ENCODE results near the gene ATXN7L3.
"Not testable (repeated sequence)": the region's sequence is repeated elsewhere in the genome, so short reads cannot be mapped to it uniquely, and the experiment has no call there.

The ATXN7L3 gene

GRCh38 chr17:44174427-44174826 is 25.3 kb downstream of the ATXN7L3 start:
- DNase-seq (ENCODE audit: low read depth in 2 of 2) = no peak

GRCh38 chr17:44171931-44172455 is 27.7 kb downstream of the ATXN7L3 start:
- no peak for DNase-seq (ENCODE audit: low read depth in 2 of 2)

- no peak for DNase-seq (ENCODE audit: low read depth in 2 of 2)
Observed at GRCh38 chr17:44170499-44171201, 29.0 kb downstream of the ATXN7L3 start, which contains the start of gene ASB16. ASB16 (plus strand) TSS chr17:44170704; CDS start chr17:44170790, 86 bp downstream.

- DNase-seq (ENCODE audit: low read depth in 2 of 2) = no peak
Observed at GRCh38 chr17:44170135-44170498, 29.6 kb downstream of the ATXN7L3 start.

GRCh38 chr17:44167181-44167861 is 32.4 kb downstream of the ATXN7L3 start:
- DNase-seq (ENCODE audit: low read depth in 2 of 2) = no peak

GRCh38 chr17:44164476-44164875 is 35.2 kb downstream of the ATXN7L3 start:
- DNase-seq (ENCODE audit: low read depth in 2 of 2) = no peak

- DNase-seq (ENCODE audit: low read depth in 2 of 2) = peak in 1 of 2 donors; percentile 7
Observed at GRCh38 chr17:44159519-44160210, 40.0 kb downstream of the ATXN7L3 start.

- no peak for DNase-seq (ENCODE audit: low read depth in 2 of 2)
Observed at GRCh38 chr17:44155488-44155887, 44.2 kb downstream of the ATXN7L3 start.

GRCh38 chr17:44152875-44153274 is 46.8 kb downstream of the ATXN7L3 start:
- no peak for DNase-seq (ENCODE audit: low read depth in 2 of 2)

- DNase-seq (ENCODE audit: low read depth in 2 of 2) = no peak
Observed at GRCh38 chr17:44149750-44150329, 49.8 kb downstream of the ATXN7L3 start.

GRCh38 chr17:44149066-44149465 is 50.6 kb downstream of the ATXN7L3 start:
- DNase-seq (ENCODE audit: low read depth in 2 of 2) = not testable (repeated sequence)

GRCh38 chr17:44147812-44148211 is 51.9 kb downstream of the ATXN7L3 start:
- DNase-seq (ENCODE audit: low read depth in 2 of 2) = no peak

GRCh38 chr17:44146375-44147346 is 53.0 kb downstream of the ATXN7L3 start:
- DNase-seq (ENCODE audit: low read depth in 2 of 2) = no peak

GRCh38 chr17:44144966-44145739 is 54.5 kb downstream of the ATXN7L3 start:
- DNase-seq (ENCODE audit: low read depth in 2 of 2) = no peak

- DNase-seq (ENCODE audit: low read depth in 2 of 2) = not testable (repeated sequence)
Observed at GRCh38 chr17:44143921-44144320, 55.8 kb downstream of the ATXN7L3 start.
